HG03060 (cell line): ENCODE results near the gene CACNA1B.
"Not testable (repeated sequence)": the region's sequence is repeated elsewhere in the genome, so short reads cannot be mapped to it uniquely, and the experiment has no call there.

Experiments
- ATAC-seq: cut with Tn5 transposase; IDR thresholded peaks from one replicate; pipeline ENCODE4 v1.9.1; 2021; ENCODE audit warnings: low read depth, moderate number of reproducible peaks; ENCODE audit not compliant: unreplicated experiment

The CACNA1B gene

DNA sequence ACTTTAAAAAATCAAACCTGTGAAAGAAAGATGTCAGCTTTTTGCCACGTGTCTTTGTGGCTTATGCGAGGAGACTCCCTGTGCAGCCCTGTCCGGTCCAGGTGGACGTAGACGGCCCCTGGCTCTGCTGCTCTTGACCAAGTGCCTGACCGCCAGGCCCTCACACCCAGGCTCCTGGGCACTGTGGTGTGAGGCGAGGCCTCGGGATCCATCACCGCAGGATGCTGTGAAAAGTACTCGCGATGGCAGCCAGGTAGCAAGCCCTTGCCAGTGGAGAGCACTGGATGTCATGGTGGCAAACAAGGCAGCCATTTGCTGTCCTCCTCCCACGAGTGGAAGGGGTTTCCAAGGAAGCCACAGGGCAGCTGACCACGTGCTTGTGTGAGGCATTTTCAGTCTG lies 245.1 kb downstream of the CACNA1B start:
- no peak for ATAC-seq

- ATAC-seq, result no peak
Measured at GRCh38 chr9:138123086-138123485, 245.5 kb downstream of the CACNA1B start.

DNA sequence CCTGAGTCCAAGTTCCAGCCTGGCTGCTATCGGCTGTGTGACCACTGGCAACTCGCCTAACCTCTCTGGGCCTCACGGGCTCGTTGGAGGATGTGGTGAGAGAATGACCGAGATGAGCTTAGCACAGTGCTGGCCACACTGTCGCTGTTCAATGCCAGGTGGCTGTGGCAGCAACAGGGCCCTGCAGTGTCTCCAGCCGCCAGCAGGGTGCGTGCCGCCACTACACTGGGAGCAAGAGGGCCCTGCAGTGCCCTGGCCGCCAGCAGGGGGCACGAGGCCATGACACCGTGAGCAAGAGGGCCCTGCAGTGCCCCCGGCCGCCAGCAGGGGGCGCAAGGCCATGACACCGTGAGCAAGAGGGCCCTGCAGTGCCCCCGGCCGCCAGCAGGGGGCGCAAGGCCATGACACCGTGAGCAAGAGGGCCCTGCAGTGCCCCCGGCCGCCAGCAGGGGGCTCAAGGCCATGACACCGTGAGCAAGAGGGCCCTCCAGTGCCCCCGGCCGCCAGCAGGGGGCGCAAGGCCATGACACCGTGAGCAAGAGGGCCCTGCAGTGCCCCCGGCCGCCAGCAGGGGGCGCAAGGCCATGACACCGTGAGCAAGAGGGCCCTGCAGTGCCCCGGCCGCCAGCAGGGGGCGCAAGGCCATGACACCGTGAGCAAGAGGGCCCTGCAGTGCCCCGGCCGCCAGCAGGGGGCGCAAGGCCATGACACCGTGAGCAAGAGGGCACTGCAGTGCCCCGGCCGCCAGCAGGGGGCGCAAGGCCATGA lies 248.7 kb downstream of the CACNA1B start:
- ATAC-seq, result not testable (repeated sequence)

- not testable (repeated sequence) for ATAC-seq
Measured at GRCh38 chr9:138126858-138127584, 249.4 kb downstream of the CACNA1B start.

DNA sequence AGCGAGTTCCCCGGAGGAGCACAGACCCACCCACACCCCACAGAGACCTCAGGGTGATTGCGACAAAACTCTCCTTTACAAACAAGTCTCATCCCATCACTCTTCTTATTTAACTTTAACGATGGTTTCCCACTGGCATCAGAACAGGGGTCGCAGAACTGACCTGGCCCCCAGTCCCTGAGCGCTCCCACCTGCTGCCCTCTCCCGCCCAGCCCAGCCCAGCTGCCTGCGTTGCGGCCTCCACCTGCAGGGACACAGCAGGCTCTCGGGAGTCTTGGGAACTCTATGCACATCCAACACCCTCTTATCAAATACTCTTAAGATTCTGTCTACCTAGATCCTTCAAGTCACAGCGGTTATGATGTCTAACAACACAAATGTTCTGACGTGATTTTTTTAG lies 250.4 kb downstream of the CACNA1B start:
- ATAC-seq, result not testable (repeated sequence)

GRCh38 chr9:138129318-138129717 lies 251.7 kb downstream of the CACNA1B start:
- not testable (repeated sequence) for ATAC-seq

DNA sequence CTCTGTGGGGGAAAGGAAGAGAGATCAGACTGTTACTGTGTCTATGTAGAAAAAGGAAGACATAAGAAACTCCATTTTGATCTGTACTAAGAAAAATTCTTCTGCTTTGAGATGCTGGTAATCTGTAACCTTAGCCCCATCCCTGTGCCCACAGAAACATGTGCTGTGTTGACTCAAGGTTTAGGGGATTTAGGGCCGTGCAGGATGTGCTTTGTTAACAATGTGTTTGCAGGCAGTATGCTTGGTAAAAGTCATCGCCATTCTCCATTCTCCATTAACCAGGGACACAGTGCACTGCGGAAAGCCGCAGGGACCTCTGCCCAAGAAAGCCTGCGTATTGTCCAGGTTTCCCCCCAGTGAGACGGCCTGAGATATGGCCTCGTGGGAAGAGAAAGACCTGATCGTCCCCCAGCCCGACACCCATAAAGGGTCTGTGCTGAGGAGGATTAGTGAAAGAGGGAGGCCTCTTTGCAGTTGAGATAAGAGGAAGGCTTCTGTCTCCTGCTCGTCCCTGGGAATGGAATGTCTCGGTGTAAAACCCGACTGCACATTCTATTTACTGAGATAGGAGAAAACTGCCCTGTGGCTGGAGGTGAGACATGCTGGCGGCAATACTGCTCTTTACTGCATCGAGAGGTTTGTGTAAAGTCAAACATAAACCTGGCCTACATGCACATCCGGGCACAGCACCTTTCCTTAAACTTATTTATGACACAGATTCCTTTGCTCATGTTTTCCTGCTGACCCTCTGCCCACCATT lies 255.5 kb downstream of the CACNA1B start:
- not testable (repeated sequence) for ATAC-seq

DNA sequence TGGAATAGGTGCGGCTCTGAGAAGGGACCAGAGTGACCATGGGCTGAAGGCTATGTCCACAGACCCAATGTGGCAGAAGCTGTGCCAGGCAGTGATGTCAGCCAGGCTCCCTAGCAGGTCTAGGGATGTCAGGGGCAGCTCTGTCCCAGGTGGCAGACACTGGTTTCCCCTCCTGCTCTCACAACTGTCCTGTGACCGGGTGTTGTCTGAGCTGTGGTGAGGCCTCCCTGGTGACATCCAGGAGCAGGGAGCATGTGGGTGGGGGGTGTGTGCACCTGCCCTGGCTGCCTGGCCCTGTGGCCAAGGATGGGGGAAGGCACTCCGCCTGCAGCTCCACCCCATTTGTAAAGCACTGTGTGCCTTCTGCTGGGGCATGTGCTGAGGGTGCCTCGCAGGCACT lies 257.0 kb downstream of the CACNA1B start:
- not testable (repeated sequence) for ATAC-seq

GRCh38 chr9:138139096-138139495 lies 261.5 kb downstream of the CACNA1B start:
- not testable (repeated sequence) for ATAC-seq

DNA sequence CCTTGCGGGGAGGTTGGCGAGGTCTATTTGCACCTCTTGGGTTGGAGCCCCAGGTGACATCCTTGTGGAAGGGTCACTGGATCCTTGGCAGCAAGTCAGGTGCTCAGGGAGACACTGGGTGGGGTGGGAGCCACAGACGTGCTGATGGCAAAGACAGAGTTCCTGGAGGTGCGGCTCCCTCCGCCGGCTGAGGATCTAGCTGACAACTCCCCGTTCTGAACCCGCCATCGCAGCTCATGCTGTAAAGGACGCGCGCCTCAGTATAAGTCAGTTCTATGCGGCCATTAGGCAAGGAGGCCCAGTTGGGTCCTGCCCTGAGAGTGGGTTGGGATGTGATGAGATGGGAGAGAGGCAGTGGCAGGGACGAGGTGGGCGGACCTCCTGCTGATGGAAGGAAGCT lies 263.4 kb downstream of the CACNA1B start:
- not testable (repeated sequence) for ATAC-seq

GRCh38 chr9:138142528-138143244 lies 265.1 kb downstream of the CACNA1B start:
- not testable (repeated sequence) for ATAC-seq

- ATAC-seq, result not testable (repeated sequence)
Measured at GRCh38 chr9:138143491-138143890, 265.9 kb downstream of the CACNA1B start.

GRCh38 chr9:138147556-138147955 lies 270.0 kb downstream of the CACNA1B start:
- not testable (repeated sequence) for ATAC-seq

DNA sequence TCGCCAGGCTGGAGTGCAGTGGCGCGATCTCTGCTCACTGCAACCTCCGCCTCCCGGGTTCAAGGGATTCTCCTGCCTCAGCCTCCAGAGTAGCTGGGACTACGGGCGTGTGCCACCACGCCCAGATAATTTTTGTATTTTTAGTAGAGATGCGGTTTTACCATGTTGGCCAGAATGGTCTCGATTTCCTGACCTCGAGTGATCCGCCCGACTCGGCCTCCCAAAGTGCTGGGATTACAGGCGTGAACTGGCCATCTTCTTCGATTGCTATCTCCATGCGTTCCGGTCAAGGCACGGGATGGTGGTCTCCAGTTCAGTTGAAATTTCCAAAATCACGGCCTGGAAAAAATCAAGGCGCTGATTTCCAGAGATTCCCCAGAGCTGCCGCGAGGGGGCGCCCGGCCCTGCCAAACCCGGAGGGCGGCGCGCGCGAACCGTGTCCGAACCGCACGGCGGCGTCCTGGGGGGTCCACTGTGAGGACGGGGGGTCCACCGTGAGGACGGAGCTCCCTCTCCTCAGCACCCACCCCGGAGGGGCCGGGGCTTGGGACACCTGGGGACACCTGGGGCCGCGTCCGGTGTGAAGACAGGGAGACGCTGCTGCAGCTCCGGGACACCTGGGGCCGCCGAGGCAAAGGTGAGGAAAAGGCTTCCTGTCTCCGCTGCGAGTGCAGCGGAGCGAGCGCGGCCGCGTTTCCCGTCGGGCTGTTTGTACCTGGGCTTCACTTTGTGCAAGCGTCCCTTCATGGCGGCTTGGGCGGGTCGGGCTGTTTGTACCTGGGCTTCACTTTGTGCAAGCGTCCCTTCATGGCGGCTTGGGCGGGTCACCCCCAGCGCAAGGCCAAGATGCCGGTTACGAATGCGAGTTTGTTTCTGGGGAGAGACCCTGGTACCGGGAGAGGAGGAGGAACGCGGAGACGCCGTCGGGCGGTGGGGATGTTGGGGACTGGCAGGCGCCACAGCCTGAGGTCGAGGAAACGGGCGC lies 272.4 kb downstream of the CACNA1B start:
- not testable (repeated sequence) for ATAC-seq

GRCh38 chr9:138155788-138156187 lies 278.2 kb downstream of the CACNA1B start:
- ATAC-seq, result not testable (repeated sequence)

DNA sequence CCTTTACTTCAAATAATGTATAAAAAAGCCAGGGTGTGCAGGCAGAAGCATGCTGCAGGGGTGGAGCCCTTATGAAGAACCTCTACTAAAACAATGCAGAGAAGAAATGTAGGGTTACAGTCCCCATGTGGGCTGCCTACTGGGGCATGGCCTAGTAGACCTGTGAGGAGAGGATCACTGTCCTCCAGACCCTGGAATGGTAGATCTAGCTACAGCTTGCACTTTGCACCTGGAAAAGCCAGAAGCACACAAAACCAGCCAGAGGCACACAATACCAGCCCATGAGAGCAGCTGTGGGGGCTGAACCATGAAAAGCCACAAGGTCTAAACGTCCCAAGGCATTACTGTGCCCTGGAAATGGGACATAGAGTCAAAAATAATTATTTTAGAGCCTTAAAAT lies 289.2 kb downstream of the CACNA1B start:
- ATAC-seq, result not testable (repeated sequence)
